ENCODE measurements around the gene ADD3.
"Not testable (repeated sequence)": the region's sequence is repeated elsewhere in the genome, so short reads cannot be mapped to it uniquely, and the experiment has no call there.

ADD3 gene

DNA sequence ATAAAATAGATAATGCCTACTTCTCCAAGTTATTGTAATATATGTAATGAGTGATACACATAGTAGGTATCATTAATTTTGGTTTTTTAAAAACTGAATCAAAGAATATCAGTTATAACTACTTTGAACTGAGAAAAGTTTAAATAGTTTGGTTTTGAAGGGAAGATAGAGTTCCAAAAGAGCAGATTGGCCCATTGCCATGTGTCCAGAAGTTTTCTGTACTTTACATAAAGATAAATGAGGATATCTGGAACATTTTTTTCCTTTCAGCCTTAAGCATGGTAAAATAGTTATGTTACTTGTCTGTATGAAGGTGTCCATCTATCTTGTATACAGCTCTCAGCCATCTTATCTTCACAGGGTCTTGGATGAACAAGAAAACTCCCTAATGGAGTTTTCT is 101.7 kb downstream of the ADD3 start:
- H3K4me1 Mint-ChIP-seq: peaks cover 13% of the 10 kb centered on the region
- H3K36me3 Mint-ChIP-seq: peaks cover 45% of the 10 kb centered on the region
- ATAC-seq (no peak), DNase-seq (ENCODE audit: low spot score in 2 of 2) (no peak)
- H3K9me3 Mint-ChIP-seq: no peaks in the 10 kb centered on the region
- no peak overlapping the region for H3K4me3 Mint-ChIP-seq
- H3K27ac Mint-ChIP-seq: peak overlapping the region; percentile 41

DNA sequence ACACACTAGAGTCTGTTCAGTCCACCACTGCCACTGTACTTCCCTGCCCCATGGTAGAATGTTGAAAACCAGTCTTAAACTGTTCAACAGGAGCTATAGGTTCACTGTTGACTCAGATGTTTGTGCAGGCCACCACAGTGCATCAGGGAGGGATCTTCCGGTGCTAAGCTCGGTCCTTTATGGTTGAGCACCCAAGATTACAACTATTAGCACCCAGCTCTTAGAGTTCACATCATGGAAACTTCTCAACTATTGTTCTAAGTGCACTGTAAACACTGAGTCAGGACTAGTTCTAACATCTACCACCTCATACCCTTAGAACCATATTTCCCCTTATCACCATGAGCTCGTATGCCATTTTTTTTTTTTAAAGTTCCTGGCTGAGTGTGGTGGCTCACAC is 102.6 kb downstream of the ADD3 start:
- peak overlapping the region; percentile 32 for H3K27ac Mint-ChIP-seq
- peak; percentile 80 for ATAC-seq
- peaks cover 54% of the 10 kb centered on the region for H3K36me3 Mint-ChIP-seq
- no peaks in the 10 kb centered on the region for H3K9me3 Mint-ChIP-seq
- no peak for DNase-seq (ENCODE audit: low spot score in 2 of 2)
- peaks cover 13% of the 10 kb centered on the region for H3K4me1 Mint-ChIP-seq
- no peak overlapping the region for H3K4me3 Mint-ChIP-seq

DNA sequence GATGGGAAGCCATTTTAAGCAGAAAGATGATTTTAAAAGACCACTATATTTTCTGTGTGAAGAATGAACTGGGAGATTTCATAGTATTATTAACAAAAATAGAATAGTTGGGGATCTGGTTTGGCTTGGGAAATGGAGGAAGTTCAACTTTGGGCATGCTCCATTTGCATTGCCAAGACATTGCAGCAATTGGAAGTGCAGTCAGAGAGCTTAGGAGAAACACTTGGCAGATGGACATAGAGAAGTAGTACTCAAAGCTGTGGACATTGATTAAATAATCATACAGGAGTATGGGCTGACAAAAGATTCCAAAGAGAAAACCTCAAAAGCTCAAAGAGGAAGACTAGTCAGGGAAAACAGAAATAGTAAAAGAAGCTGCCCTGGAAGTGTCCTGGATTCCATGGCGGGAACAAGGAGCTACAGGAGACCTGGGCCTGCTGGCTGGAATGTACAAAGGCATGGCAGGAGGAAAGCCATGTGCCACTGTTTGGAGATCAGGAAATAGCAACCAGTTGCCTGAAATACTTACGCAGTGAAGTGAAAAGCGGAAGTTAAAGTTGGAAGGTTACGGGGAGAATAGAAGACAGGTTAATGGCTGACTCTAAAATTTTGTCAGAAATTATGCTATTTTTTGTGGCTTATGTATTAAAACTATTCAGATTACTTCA is 106.0 kb downstream of the ADD3 start:
- H3K4me1 Mint-ChIP-seq: peaks cover 7% of the 10 kb centered on the region
- DNase-seq (ENCODE audit: low spot score in 2 of 2) (no peak), ATAC-seq (no peak)
- H3K4me3 Mint-ChIP-seq: no peak overlapping the region
- peaks cover 75% of the 10 kb centered on the region for H3K36me3 Mint-ChIP-seq
- no peaks in the 10 kb centered on the region for H3K9me3 Mint-ChIP-seq
- H3K27ac Mint-ChIP-seq: peak overlapping the region; percentile 60

DNA sequence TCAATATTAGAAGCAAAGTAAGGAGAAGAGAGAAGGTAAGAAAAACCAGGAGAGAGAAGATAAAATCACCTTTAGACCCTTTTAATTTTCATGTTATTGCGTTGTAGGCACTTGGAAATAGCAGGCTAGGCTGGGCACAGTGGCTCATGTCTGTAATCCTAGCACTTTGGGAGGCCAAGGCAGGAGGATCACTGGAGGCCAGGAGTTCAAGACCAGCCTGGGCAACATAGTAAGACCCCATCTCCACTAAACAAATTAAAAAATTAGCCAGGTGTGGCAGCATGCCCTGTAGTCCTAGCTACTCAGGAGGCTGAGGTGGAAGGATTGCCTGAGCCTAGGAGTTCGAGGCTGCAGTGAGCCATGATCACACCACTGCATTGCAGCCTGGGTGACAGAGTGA is 106.9 kb downstream of the ADD3 start:
- not testable (repeated sequence) for H3K4me3 Mint-ChIP-seq; ATAC-seq; H3K9me3 Mint-ChIP-seq; DNase-seq (ENCODE audit: low spot score in 2 of 2); H3K4me1 Mint-ChIP-seq
- Mint-ChIP-seq H3K36me3 (peaks cover 83% of the 10 kb centered on the region), H3K27ac (peak overlapping the region; percentile 60)

DNA sequence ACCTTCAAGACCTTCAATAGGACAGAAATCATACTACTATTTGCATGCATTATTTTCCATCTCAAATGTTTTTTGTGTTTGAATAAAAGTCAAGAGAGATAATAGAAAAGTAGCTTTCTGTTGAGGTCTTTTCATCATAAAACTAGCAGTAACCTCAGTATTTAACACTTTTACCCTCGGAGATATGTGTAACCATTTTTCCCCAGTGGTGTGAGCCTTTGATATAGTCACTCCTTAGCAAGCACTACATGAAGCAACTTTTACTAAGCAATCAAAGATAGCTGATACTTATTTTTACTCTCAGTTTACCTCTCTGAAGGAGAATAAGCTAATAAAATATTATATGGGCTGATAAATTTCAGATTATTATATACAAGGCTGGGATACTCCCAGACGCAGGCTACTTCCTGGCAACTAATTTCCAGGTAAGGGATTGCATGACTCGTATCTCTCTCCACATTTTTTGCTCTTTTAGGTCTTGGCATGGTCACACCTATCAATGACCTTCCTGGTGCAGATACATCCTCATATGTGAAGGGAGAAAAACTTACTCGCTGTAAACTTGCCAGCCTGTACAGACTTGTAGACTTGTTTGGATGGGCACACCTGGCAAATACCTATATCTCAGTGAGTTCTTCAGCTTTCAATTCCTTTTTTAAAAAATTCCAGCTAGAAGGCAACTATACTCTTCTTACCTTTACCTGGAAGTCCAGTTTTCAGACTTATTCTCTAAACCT is 108.2 kb downstream of the ADD3 start:
- Mint-ChIP-seq H3K27ac (peak overlapping the region; percentile 2), H3K9me3 (no peaks in the 10 kb centered on the region), H3K4me1 (no peaks in the 10 kb centered on the region), H3K4me3 (no peak overlapping the region), H3K36me3 (peaks cover 82% of the 10 kb centered on the region)
- ATAC-seq: no peak
- no peak for DNase-seq (ENCODE audit: low spot score in 2 of 2)

DNA sequence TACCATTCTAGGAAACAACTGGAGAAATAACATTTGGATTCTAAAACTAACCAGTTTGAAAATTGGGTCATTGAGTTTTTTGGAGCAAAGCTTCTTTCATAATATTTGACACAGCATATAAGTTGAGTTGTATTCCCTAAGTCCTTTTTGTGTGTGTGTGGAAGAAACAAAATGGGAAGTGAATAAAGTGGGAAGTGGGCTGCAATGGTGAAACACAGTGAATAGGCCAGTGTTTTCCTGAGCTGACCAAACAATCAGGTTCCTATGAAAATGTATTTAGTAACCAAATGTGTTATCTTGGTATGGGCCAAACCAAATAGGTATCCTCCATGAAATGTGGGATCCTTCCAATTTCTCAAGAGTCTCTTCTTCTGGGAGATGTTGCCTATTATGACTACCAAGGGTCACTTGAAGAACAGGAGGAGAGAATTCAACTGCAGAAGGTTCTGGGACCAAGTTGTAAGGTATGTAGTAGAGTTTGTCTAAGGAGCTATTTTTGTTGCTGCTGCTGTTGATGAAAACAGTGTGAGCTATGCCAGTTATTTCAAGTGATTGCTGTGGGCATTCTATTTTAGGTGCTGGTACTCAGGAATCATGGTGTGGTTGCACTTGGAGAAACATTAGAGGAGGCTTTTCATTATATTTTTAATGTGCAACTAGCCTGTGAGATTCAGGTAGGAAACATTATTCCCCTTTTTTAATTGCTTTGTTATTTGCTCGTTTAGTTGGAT is 111.3 kb downstream of the ADD3 start:
- H3K36me3 Mint-ChIP-seq: peaks cover 87% of the 10 kb centered on the region
- H3K4me1 Mint-ChIP-seq: no peaks in the 10 kb centered on the region
- DNase-seq (ENCODE audit: low spot score in 2 of 2) (no peak), ATAC-seq (no peak)
- H3K27ac Mint-ChIP-seq: no peak overlapping the region
- H3K9me3 Mint-ChIP-seq: no peaks in the 10 kb centered on the region
- no peak overlapping the region for H3K4me3 Mint-ChIP-seq

DNA sequence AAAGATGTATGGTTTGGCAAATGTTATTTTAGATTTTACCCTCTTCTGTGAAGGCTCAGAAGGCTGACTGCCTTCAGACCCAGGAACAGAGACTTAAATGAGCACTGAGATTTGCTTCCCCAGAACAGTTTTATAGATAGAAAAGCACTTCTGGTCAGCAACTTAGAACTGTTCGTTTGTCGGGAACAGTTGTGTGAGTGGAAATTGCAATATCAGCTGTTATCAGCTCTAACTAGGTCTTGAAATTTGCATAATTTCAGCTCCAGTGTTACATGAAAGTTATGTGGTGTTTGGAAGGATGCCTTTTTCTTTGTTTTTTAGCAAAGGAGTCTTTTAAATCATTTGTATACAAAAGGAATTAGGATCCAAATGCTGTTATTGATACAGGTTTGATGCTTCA is 115.8 kb downstream of the ADD3 start:
- H3K36me3 Mint-ChIP-seq: peaks cover 85% of the 10 kb centered on the region
- H3K9me3 Mint-ChIP-seq: no peaks in the 10 kb centered on the region
- no peak overlapping the region for H3K27ac Mint-ChIP-seq
- DNase-seq (ENCODE audit: low spot score in 2 of 2) (no peak), ATAC-seq (no peak)
- no peaks in the 10 kb centered on the region for H3K4me1 Mint-ChIP-seq
- H3K4me3 Mint-ChIP-seq: no peak overlapping the region

DNA sequence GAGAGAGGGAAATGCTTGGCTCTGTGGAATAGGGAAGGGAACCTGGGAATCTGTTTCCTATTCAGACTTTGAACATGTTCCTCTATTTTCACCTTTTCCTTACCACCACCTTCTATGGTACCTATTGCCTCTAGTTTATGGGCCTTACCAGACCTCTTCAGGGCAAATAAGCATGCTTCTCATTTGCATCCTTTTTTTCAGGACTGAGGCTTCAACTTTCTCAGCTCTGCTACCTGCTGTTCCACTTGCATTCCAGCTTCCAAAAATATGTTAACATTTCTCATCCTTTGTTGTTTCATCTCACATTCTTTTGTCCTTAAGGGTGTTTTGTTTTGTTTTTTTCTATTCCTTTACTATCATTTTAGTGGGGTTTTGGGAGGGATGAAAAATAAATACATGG is 121.7 kb downstream of the ADD3 start:
- ATAC-seq: no peak
- Mint-ChIP-seq H3K4me3 (no peak overlapping the region), H3K27ac (peak overlapping the region; percentile 65), H3K4me1 (no peaks in the 10 kb centered on the region), H3K9me3 (no peaks in the 10 kb centered on the region), H3K36me3 (peaks cover 96% of the 10 kb centered on the region)
- no peak for DNase-seq (ENCODE audit: low spot score in 2 of 2)

DNA sequence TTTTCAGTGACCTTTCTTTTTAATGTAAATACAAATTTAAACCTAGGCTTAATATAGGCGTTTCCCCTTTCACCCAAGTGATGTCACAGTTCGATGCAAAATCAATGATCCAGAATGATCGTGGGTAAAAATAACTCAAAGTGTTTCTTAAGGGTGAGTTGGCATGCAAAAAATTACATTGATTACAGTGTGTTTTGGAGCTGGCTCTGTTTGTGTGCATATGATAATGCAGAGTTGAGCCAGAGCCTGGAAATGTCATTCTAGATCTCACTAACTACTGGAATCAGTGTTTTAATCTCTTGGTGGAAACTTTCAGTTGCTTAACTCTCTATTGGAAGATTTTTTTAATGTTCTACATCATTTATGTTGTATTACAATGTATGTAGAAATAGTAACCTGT is 127.1 kb downstream of the ADD3 start:
- Mint-ChIP-seq H3K27ac (no peak overlapping the region), H3K4me3 (no peak overlapping the region), H3K4me1 (peaks cover 13% of the 10 kb centered on the region), H3K36me3 (peaks cover 55% of the 10 kb centered on the region), H3K9me3 (no peaks in the 10 kb centered on the region)
- ATAC-seq (no peak), DNase-seq (ENCODE audit: low spot score in 2 of 2) (no peak)

DNA sequence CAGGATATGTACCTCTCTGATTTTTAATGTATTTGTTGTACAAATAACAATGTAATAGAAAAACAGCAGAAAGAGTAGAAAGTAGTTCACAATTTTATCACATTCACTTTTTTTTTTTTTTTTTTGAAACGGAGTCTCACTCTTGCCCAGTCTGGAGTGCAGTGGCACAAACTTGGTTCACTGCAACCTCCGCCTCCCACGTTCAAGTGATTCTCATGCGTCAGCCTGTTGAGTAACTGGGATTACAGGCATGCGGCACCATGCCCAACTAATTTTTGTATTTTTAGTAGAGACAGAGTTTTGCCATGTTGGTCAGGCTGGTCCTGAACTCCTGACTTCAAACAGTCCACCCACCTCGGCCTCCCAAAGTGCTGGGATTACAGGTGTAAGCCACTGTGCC is 128.1 kb downstream of the ADD3 start:
- H3K4me3 Mint-ChIP-seq; H3K27ac Mint-ChIP-seq; DNase-seq (ENCODE audit: low spot score in 2 of 2); ATAC-seq; H3K9me3 Mint-ChIP-seq: not testable (repeated sequence)
- peaks cover 13% of the 10 kb centered on the region for H3K4me1 Mint-ChIP-seq
- peaks cover 45% of the 10 kb centered on the region for H3K36me3 Mint-ChIP-seq

DNA sequence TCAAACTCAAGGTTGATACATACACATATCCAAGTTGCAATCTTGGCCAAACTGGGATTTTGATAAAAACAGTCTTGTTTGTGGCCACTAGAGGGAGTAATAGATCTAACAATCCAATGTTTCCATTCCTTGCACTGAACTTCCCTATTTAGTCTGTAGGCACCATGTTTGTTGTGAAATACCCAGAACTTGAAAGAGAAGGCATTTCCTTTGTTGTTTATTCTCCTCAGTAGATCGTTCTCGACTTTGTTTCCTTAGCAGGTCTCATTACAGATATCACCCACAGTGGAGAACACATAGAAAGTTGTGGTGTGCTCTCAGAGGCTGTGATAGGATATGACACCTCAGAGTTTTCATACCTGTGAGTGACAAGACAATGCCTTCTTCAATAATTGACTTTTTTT is 129.4 kb downstream of the ADD3 start:
- peaks cover 32% of the 10 kb centered on the region for H3K36me3 Mint-ChIP-seq
- peak overlapping the region; percentile 3 for H3K4me3 Mint-ChIP-seq
- peaks cover 26% of the 10 kb centered on the region for H3K4me1 Mint-ChIP-seq
- ATAC-seq (peak; percentile 94), DNase-seq (ENCODE audit: low spot score in 2 of 2) (no peak)
- no peak overlapping the region for H3K27ac Mint-ChIP-seq
- H3K9me3 Mint-ChIP-seq: no peaks in the 10 kb centered on the region

DNA sequence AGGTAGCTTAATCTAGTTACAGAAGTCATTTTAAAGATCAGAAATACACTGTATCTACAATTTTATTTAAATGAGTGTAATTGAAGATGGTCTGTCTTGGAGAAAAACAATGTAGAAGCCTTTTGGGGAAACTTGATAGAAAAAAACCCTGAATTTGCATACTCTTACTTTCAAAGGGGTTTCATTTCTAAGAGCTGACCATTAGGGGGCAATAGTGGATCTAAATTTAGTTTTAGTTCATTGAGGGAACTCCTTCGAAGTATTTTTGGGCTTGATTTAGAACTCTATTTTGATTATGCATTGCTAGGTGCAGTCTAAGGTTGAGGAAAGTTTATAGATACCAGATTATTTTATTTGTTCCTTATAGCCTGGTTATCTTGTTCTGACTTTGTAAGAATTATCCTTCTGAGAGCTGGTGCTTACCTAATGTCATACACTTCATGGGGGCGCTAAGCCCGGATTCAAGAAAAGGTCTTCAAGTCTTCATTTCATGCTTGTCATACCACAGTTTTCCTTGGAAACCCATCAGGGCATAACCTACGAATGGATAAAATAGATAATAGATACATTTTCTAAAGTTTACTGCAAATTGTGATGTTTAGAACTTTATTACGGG is 130.5 kb downstream of the ADD3 start:
- peaks cover 38% of the 10 kb centered on the region for H3K4me1 Mint-ChIP-seq
- H3K27ac Mint-ChIP-seq: no peak overlapping the region
- no peaks in the 10 kb centered on the region for H3K9me3 Mint-ChIP-seq
- DNase-seq (ENCODE audit: low spot score in 2 of 2): no peak
- ATAC-seq: peak; percentile 52
- no peak overlapping the region for H3K4me3 Mint-ChIP-seq
- peaks cover 21% of the 10 kb centered on the region for H3K36me3 Mint-ChIP-seq

DNA sequence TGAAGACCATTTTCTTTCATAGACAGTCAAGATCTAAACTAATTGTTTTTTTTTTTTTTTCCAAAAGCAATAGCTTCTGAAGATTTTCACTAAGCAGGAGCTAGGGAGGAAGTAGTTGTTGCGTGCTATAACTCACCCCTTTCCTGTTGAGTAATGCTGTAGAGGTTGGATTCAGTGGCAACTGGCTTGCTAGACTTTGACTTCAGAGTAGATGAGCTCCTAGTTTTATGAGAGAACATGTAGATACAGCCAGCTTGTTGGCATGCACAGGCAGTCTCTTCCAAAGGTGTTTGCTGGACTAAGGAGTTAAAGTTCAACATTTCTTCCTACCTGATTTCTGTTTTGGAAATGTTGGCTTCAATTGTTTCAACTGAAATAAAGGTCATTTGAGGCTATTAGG is 133.4 kb downstream of the ADD3 start:
- DNase-seq (ENCODE audit: low spot score in 2 of 2) (no peak), ATAC-seq (peak; percentile 58)
- H3K27ac Mint-ChIP-seq: no peak overlapping the region
- no peak overlapping the region for H3K4me3 Mint-ChIP-seq
- no peaks in the 10 kb centered on the region for H3K9me3 Mint-ChIP-seq
- H3K4me1 Mint-ChIP-seq: peaks cover 40% of the 10 kb centered on the region
- peaks cover 7% of the 10 kb centered on the region for H3K36me3 Mint-ChIP-seq

DNA sequence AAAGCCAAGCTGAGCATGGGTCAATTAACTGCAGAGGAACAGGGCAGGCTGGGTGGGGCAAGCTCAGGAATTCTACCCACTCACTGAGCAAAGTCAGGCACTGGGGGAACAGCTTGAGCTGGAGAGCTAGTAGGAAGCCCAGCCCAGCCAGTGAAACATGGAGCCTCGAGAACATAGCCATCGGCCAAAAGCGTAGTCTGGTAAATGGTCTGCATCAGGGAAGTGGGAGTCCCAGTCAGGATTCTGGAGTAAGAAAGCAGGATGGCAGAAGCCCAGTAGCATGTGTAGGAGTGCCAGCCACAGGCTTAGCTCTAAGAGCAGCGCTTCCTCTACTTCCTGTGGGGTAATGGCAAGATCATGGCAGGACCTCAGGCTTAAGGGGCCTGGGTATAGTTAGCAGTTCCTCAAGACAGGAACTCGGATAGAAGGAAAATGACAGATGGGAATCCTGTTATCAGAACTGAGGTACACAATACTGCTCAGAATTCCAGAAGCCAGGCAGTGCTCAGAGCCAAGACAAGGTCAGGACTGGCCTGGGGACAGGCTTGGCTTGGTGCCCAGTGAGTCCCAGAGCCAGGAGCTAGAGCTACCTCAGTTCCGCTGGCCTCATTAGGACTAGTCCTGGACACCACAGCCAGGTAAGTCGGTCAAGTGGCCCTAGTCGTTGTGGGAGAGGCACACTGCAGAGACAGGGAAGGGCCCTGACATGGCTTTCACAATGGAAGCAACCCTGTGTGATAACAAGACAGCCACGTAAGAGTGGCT is 134.3 kb downstream of the ADD3 start:
- H3K27ac Mint-ChIP-seq: peak overlapping the region; percentile 38
- H3K4me3 Mint-ChIP-seq: no peak overlapping the region
- H3K9me3 Mint-ChIP-seq: no peaks in the 10 kb centered on the region
- peaks cover 7% of the 10 kb centered on the region for H3K36me3 Mint-ChIP-seq
- peaks cover 36% of the 10 kb centered on the region for H3K4me1 Mint-ChIP-seq
- peak in 1 of 2 donors; percentile 46 for DNase-seq (ENCODE audit: low spot score in 2 of 2)
- ATAC-seq: peak; percentile 21

DNA sequence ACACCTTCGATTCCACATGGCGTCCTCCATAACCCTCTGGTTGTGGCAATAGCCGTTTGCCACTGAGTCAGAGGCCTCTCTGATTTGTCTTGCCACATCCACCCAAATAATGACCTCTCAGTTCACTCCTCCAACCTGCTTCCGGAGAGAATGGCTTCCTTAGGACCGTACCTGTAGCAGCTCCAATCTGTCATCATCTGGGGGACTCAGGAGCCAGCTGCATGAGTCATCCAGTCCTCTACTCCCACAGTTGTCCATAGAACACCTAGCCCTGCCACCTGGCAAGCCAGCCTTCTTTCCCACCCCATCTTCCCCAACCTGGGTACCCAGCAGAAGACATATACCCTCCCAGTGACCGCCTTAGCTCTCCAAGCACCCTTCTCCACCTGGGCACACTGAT is 135.2 kb downstream of the ADD3 start:
- peak in 1 of 2 donors; percentile 41 for DNase-seq (ENCODE audit: low spot score in 2 of 2)
- no peak overlapping the region for H3K27ac Mint-ChIP-seq
- ATAC-seq: no peak
- H3K9me3 Mint-ChIP-seq: no peaks in the 10 kb centered on the region
- H3K36me3 Mint-ChIP-seq: no peaks in the 10 kb centered on the region
- peaks cover 29% of the 10 kb centered on the region for H3K4me1 Mint-ChIP-seq
- no peak overlapping the region for H3K4me3 Mint-ChIP-seq

All from stimulated activated effector memory CD8-positive, alpha-beta T cell treated with anti-CD3 and anti-CD28 coated beads, Interleukin-12 subunit alpha, Interleukin-12 subunit beta, amount 100 ng/mL, for 72 hours (primary cell).